Subcutaneous abdominal adipose tissue (tissue), 5 donors: ENCODE data around the gene ALOX15B.
A peak's percentile ranks its signal among the peaks of the same experiment; 100 is the strongest.

Source experiments
- H3K27ac ChIP-seq: one replicate; pipeline ENCODE4 v1.7.0; 2013; ENCODE audit warnings: low read depth, mild to moderate bottlenecking, inconsistent platforms, low read length, moderate library complexity
- H3K27me3 ChIP-seq, 5 donors: one replicate each; pipeline ENCODE4 v1.7.0; 2013; ENCODE audit warnings: low read length in 5 of 5, inconsistent platforms in 1 of 5; ENCODE audit not compliant: control insufficient read depth in 5 of 5, insufficient read depth in 4 of 5
- H3K36me3 ChIP-seq, 5 donors: one replicate each; pipeline ENCODE4 v1.7.0; 2013; ENCODE audit warnings: low read length in 5 of 5; ENCODE audit not compliant: control insufficient read depth in 5 of 5, insufficient read depth in 5 of 5
- H3K4me1 ChIP-seq, 5 donors: one replicate each; pipeline ENCODE4 v1.7.0; 2013; ENCODE audit warnings: low read length in 5 of 5, mild to moderate bottlenecking in 3 of 5, moderate library complexity in 1 of 5; ENCODE audit not compliant: control insufficient read depth in 5 of 5, insufficient read depth in 5 of 5
- H3K4me3 ChIP-seq, 5 donors: one replicate each; pipeline ENCODE4 v1.7.0; 2013; ENCODE audit warnings: low read length in 5 of 5, low read depth in 1 of 5
- H3K9ac ChIP-seq, 5 donors: one replicate each; pipeline ENCODE4 v1.7.0; 2013; ENCODE audit warnings: low read length in 5 of 5, mild to moderate bottlenecking in 4 of 5, moderate library complexity in 3 of 5
- H3K9me3 ChIP-seq, 5 donors: one replicate each; pipeline ENCODE4 v1.7.0; 2013; ENCODE audit warnings: low read length in 5 of 5; ENCODE audit not compliant: control insufficient read depth in 5 of 5
- donor health status: healthy.
- donor health status: healthy.
- donor health status: healthy.
- donor health status: healthy.
- donor health status: healthy.

ALOX15B gene

DNA sequence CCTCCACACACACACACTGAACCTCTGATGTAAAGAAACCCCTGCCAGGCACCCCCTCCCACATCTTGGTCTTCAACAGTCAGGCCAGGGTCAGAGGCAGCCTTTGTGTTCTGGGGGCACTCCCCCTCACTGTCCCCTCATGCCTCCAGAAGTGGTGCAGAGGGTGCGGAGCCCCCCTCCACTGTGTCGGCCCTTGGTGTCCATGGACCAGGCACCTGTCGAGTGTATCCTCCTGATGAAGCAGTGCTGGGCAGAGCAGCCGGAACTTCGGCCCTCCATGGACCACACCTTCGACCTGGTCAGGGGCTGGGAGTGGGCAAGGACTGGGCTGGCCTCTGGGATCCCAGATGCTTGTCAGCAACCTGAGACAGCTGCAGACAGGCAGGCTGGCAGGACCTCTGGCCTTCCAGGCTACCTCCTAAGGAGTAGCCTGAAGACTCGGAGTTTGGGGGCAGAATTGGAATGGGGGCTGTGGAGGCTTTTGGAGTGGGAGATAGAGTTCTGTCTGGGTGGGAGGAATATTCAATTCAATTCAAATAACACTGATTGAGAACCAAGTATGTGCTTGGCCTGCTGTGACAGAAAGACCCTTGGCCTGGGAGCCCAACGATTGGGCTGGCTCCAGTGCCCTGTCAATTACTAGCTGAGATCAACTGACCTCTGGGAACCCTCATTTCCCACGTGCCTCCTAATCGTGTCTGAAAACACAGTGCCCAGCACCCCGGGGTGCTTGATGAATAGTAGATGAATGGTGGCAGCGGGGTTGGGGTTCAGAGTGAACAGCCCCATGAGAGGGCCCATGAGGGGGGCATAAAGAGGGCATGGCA is 24.9 kb upstream of the ALOX15B start:
- H3K27me3 ChIP-seq, result peaks cover 0 to 28% (median 21%) of the 10 kb centered on the region in 5 donors

DNA sequence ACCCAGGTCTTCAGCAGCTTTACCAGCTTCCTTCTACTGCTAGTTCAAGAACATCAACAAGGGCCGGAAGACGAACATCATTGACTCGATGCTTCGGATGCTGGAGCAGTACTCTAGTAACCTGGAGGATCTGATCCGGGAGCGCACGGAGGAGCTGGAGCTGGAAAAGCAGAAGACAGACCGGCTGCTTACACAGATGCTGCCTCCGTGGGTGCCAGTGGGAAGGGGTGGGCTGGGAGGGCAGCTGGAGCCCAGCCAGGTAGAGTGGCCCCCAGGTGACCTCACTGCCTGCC is 24.4 kb upstream of the ALOX15B start:
- Histone ChIP-seq H3K27me3 (peaks cover 0 to 28% (median 21%) of the 10 kb centered on the region in 5 donors), H3K36me3 (no peaks in the 10 kb centered on the region), H3K27ac (no peak overlapping the region), H3K9me3 (no peaks in the 10 kb centered on the region), H3K4me3 (no peak overlapping the region), H3K9ac (no peak overlapping the region), H3K4me1 (peaks cover 0 to 19% (median 17%) of the 10 kb centered on the region in 5 donors)

More for the DNA sequence above, 24.9 kb upstream of the ALOX15B start:
- no peaks in the 10 kb centered on the region for H3K36me3 ChIP-seq
- no peaks in the 10 kb centered on the region for H3K9me3 ChIP-seq
- peaks cover 0 to 19% (median 17%) of the 10 kb centered on the region in 5 donors for H3K4me1 ChIP-seq
- no peak overlapping the region for H3K27ac ChIP-seq
- no peak overlapping the region for H3K4me3 ChIP-seq
- no peak overlapping the region for H3K9ac ChIP-seq

DNA sequence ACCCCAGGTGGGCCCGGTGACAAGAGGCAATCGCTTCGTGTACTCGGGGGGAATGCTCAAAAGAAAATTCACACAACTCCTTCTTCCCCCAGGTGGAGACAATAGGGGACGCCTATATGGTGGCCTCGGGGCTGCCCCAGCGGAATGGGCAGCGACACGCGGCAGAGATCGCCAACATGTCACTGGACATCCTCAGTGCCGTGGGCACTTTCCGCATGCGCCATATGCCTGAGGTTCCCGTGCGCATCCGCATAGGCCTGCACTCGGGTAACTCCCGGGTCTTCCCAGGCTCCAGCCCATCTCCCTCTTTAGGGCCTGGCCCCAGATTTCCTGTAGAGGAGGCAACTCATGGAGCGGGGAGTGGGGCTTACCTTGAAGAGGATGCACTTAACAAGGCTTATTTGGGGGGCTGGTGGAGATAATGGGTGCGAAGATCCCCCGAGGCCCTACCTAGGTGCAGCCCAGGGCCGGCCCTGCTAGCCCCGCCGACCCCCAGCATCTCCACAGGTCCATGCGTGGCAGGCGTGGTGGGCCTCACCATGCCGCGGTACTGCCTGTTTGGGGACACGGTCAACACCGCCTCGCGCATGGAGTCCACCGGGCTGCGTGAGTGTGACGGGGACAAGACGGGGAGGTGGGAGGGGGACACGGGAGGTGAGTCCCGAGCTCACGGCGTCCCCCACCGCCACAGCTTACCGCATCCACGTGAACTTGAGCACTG is 23.5 kb upstream of the ALOX15B start:
- peaks cover 0 to 19% (median 17%) of the 10 kb centered on the region in 5 donors for H3K4me1 ChIP-seq
- H3K27ac ChIP-seq, result no peak overlapping the region
- peaks cover 0 to 28% (median 21%) of the 10 kb centered on the region in 5 donors for H3K27me3 ChIP-seq
- no peaks in the 10 kb centered on the region for H3K36me3 ChIP-seq
- H3K9ac ChIP-seq, result no peak overlapping the region
- no peaks in the 10 kb centered on the region for H3K9me3 ChIP-seq
- H3K4me3 ChIP-seq, result peak overlapping the region in 2 of 5 donors; percentile 54 to 61

DNA sequence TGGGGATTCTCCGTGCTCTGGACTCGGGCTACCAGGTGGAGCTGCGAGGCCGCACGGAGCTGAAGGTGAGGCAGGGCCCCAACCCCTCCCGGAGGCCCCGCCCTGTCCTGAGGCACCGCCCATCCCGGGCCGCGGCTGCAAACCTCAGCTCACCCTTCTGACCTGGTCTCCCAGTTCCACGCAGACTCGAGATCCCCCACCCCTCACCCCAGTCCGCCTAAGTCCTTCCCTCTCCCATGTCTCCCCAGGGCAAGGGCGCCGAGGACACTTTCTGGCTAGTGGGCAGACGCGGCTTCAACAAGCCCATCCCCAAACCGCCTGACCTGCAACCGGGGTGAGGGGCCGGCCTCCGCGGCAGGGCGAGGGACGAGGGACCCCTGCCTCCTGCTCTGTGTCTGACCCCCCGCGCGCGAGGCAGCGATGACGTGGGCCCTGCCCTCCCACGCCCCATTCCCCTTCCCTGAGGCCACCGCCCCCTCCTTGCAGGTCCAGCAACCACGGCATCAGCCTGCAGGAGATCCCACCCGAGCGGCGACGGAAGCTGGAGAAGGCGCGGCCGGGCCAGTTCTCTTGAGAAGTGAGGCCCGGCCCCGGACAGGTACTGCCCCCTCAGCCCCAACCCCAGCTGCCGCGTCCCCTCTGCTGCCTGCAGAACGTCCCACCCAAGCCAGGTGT is 22.8 kb upstream of the ALOX15B start:
- peak overlapping the region; percentile 44 to 61 (median 54) for H3K4me3 ChIP-seq
- peaks cover 0 to 31% (median 21%) of the 10 kb centered on the region in 5 donors for H3K27me3 ChIP-seq
- no peak overlapping the region for H3K27ac ChIP-seq
- no peaks in the 10 kb centered on the region for H3K36me3 ChIP-seq
- H3K9ac ChIP-seq, result peak overlapping the region in 2 of 5 donors; percentile 40 to 66
- H3K4me1 ChIP-seq, result peaks cover 0 to 19% (median 17%) of the 10 kb centered on the region in 5 donors
- no peaks in the 10 kb centered on the region for H3K9me3 ChIP-seq

DNA sequence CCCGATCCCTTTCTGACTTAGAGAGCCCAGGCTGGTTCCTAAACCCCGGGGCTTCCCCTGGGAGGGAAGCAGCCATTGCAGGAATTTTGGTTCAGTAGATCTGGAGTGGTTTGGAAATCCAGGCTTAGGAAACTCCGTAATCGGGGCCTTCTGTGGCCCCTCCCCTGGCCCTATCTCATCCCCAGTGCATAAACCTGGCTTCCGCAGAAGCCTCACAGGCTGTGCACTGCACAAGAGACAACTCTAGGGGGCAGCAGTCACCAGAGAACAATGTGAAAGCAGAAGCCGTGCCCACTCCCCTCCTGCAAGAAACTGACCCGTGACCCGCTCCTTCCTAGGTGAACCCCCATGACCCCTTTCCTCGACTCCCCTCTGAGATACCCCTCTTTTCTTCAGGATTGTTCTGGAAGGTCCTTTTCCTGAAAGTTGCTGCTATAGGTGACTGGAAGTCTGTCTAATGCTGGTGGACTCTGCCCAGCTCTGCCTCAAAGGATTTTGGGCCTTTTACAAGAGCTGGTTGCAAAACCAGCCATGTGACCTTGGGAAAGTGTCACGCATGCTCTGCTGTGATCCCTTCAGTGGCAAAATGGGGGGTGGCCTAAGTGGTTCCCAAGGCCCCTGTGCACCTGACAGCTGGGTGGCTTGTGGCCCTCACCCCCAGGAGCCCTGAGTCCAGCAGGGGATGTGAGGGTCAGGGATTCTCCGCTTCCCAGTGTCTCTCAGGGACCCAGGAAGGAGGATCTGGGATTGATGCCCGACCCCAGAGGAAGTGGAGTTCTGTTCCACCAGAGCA is 22.0 kb upstream of the ALOX15B start:
- Histone ChIP-seq H3K4me1 (peaks cover 0 to 19% (median 17%) of the 10 kb centered on the region in 5 donors), H3K9me3 (no peaks in the 10 kb centered on the region), H3K36me3 (no peaks in the 10 kb centered on the region), H3K27ac (no peak overlapping the region), H3K27me3 (peaks cover 0 to 31% (median 21%) of the 10 kb centered on the region in 5 donors), H3K9ac (peak overlapping the region in 2 of 5 donors; percentile 40 to 66), H3K4me3 (peak overlapping the region; percentile 44 to 61 (median 54))

DNA sequence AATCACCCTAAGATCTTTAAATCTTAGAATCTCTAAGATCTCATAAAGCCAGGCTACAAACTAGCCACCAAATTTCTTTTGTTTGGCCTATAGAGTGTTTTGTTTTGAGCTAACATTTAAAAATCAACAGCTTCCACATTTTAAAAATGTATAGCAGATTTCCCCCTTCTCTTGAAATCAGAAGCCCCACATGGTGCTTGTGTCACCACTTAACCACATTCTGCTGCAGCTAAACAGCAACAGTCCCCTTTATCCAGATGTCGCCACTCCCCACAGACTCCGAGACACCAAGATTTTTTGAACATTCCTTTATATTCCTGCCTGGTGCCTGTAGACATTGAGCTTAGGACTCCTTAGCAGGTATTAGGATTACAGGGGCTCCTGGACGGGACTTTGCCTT is 20.4 kb upstream of the ALOX15B start:
- H3K9me3 ChIP-seq, result no peaks in the 10 kb centered on the region
- no peak overlapping the region for H3K4me3 ChIP-seq
- no peak overlapping the region for H3K9ac ChIP-seq
- H3K4me1 ChIP-seq, result peaks cover 0 to 21% (median 18%) of the 10 kb centered on the region in 5 donors
- H3K36me3 ChIP-seq, result no peaks in the 10 kb centered on the region
- no peak overlapping the region for H3K27ac ChIP-seq
- H3K27me3 ChIP-seq, result peaks cover 0 to 24% (median 16%) of the 10 kb centered on the region in 5 donors

DNA sequence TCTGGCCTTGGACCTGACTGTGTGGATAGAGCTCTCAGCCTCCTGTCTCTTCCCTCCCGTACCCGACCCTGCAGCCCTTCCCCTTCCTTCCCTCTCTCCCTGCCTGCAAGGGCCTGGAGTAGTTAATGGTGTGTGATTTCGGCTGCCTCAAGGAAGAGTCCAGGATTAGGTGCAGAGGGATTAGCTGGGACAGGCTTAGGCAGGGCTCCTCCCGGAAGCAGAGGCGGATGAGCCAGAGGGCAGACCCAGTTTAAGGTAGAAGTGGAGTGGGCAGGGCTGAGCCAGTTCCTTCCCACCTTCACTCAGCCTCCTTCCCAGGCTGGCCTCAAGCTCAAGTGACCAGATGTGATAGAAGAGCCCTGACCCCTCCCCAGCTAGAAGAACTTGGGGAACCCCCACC is 19.7 kb upstream of the ALOX15B start:
- Histone ChIP-seq H3K4me1 (peaks cover 0 to 21% (median 19%) of the 10 kb centered on the region in 5 donors), H3K9ac (no peak overlapping the region)

DNA sequence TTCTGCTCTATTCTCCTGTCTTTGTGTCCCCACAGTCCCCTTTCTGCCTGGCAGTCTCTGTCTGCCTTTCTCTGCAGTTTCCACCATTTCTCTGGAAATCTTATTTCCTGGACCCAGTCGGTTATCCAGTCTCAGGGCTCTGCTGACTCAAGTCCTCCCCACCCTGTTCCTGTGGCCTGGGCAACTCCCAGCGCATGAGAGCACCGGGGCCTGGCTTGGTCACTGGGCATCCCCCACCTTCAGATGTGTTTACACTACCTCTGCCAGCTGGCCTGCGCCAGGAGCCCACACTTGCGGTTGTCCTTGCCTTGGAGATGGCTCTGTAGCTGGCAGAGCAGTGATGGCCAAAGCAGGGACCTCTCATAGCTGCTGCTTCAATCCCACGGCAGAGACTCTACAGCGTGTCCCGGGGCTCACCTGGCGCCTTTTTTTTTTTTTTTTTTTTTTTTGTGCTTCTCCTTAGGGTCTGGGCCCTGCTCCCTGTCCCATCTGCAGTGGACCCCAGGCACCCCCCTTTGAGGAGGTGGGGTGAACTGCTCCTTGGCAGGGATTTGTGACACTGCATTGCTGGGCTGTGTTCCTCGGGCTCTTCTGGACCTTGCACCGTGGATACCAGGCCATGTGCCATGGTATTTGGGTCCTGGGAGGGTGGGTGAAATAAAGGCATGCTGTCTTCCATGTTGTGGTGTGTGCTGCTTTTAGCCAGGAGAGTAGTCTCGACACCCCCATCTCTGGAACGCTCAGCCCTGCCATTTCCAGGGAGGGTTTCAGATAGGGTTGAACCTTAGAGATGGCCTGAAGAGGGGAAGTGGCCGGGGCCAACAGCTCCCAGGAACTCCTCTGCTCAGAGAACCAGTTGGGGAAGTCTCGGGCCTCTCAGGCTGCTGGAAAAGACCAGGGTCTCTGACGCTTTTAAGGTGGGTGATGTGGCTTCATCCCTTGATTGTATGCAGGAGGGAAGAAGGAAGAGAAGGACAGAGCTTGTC is 18.9 kb upstream of the ALOX15B start:
- no peak overlapping the region for H3K27ac ChIP-seq
- no peak overlapping the region for H3K4me3 ChIP-seq
- H3K27me3 ChIP-seq, result peaks cover 0 to 20% (median 12%) of the 10 kb centered on the region in 5 donors
- no peak overlapping the region for H3K9ac ChIP-seq
- H3K4me1 ChIP-seq, result peaks cover 0 to 21% (median 19%) of the 10 kb centered on the region in 5 donors
- H3K9me3 ChIP-seq, result no peaks in the 10 kb centered on the region
- H3K36me3 ChIP-seq, result no peaks in the 10 kb centered on the region

More for the DNA sequence above, 19.7 kb upstream of the ALOX15B start:
- Histone ChIP-seq H3K36me3 (no peaks in the 10 kb centered on the region), H3K27ac (no peak overlapping the region), H3K27me3 (peaks cover 0 to 24% (median 16%) of the 10 kb centered on the region in 5 donors), H3K4me3 (no peak overlapping the region), H3K9me3 (no peaks in the 10 kb centered on the region)
